ENCODE results near the gene EIF2A.

- TF ChIP-seq NR3C1 (CRISPR knock-in tag; IDR thresholded peaks at IDR 0.05) (no peak), ZNF383 (CRISPR knock-in tag; IDR thresholded peaks at IDR 0.05; ENCODE audit: borderline replicate concordance) (no peak), NFE2L1 (CRISPR knock-in tag; IDR thresholded peaks at IDR 0.05; ENCODE audit: borderline replicate concordance) (no peak), ASH2L (IDR thresholded peaks at IDR 0.05; ENCODE audit: insufficient read length, low read depth, low read length) (peak; percentile 96), FOXK2 (IDR thresholded peaks at IDR 0.05) (peak; percentile 76), KDM3A (CRISPR knock-in tag; IDR thresholded peaks at IDR 0.05; ENCODE audit: low read depth) (no peak), USF2 (IDR thresholded peaks at IDR 0.05; ENCODE audit: low read depth, low read length) (no peak), USF2 (CRISPR knock-in tag; IDR thresholded peaks at IDR 0.05; ENCODE audit: borderline replicate concordance) (no peak; the same call in 1 of the 2 replicates), EP300 (IDR thresholded peaks at IDR 0.05; ENCODE audit: low read depth in 2 of 2, low read length in 2 of 2) (peak in 1 of 2 experiments; percentile 13; a peak in 1 of 4 replicates), EP300 (CRISPR knock-in tag; IDR thresholded peaks at IDR 0.05; ENCODE audit: borderline replicate concordance) (no peak; the same call in 1 of the 2 replicates), CTCF (CRISPR knock-in tag; IDR thresholded peaks at IDR 0.05) (peak; percentile 11; the same call in 1 of the 2 replicates), MAFK (conservative IDR thresholded peaks at IDR 0.05 in 1 of 2, IDR thresholded peaks at IDR 0.05 in 1 of 2; ENCODE audit: low read length in 2 of 2) (peak; percentile 51 to 62), KDM4B (CRISPR knock-in tag; IDR thresholded peaks at IDR 0.05) (no peak), ZFP91 (CRISPR knock-in tag; IDR thresholded peaks at IDR 0.05; ENCODE audit: borderline replicate concordance) (peak; percentile 95; the same call in 1 of the 2 replicates)
Observed at GRCh38 chr3:150546226-150547044, at the start of gene EIF2A, which contains the start of gene SERP1.
